Ishikawa (cell line): ENCODE data around the gene ZNF614.

Source experiments
- CEBPB ChIP-seq: IDR thresholded peaks from 2 replicates; pipeline ENCODE4 v1.6.1; 2012
- CREB1 ChIP-seq: IDR thresholded peaks from 2 replicates; pipeline ENCODE4 v1.6.1; 2012; ENCODE audit warnings: low read depth
- EGR1 ChIP-seq: IDR thresholded peaks from 2 replicates; pipeline ENCODE4 v1.6.1; 2012
- EP300 ChIP-seq: IDR thresholded peaks from 2 replicates; pipeline ENCODE4 v1.6.1; 2012; ENCODE audit warnings: borderline replicate concordance
- RAD21 ChIP-seq: IDR thresholded peaks from 2 replicates; pipeline ENCODE4 v1.6.1; 2012; ENCODE audit warnings: low read depth
- TAF1 ChIP-seq: IDR thresholded peaks from 2 replicates; pipeline ENCODE4 v1.6.1; 2012; ENCODE audit warnings: low read depth, mild to moderate bottlenecking
- TCF12 ChIP-seq: IDR thresholded peaks from 2 replicates; pipeline ENCODE4 v1.6.1; 2012; ENCODE audit warnings: low read depth
- USF1 ChIP-seq: IDR thresholded peaks from 2 replicates; pipeline ENCODE4 v1.6.1; 2012
- ZBTB7A ChIP-seq: IDR thresholded peaks from 2 replicates; pipeline ENCODE4 v1.6.1; 2012; ENCODE audit warnings: low read depth
- TF ChIP-seq, protein P1 (sequence below): IDR thresholded peaks from 2 replicates; pipeline ENCODE4 v1.6.1; 2012; ENCODE audit warnings: low read depth, mild to moderate bottlenecking

DNA sequence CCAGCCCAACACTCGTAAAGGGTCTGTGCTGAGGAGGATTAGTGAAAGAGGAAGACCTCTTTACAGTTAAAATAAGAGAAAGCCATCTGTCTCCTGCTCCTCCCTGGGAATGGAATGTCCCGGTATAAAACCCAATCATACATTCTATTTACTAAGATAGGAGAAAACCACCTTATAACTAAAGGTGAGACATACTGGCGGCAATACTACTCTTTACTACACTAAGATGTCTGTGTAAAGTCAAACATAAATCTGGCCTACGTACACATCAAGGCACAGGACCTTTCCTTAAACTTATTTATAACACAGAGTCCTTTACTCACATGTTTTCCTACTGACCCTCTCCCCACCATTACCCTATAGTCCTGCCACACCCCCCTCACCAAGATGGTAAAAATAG, 44.8 kb downstream of the ZNF614 start:
- TF ChIP-seq EGR1 (no peak), TAF1 (no peak), USF1 (no peak), TCF12 (no peak), CEBPB (no peak), CREB1 (no peak), EP300 (no peak), RAD21 (no peak), ZBTB7A (no peak)
- TF ChIP-seq, protein P1, sequence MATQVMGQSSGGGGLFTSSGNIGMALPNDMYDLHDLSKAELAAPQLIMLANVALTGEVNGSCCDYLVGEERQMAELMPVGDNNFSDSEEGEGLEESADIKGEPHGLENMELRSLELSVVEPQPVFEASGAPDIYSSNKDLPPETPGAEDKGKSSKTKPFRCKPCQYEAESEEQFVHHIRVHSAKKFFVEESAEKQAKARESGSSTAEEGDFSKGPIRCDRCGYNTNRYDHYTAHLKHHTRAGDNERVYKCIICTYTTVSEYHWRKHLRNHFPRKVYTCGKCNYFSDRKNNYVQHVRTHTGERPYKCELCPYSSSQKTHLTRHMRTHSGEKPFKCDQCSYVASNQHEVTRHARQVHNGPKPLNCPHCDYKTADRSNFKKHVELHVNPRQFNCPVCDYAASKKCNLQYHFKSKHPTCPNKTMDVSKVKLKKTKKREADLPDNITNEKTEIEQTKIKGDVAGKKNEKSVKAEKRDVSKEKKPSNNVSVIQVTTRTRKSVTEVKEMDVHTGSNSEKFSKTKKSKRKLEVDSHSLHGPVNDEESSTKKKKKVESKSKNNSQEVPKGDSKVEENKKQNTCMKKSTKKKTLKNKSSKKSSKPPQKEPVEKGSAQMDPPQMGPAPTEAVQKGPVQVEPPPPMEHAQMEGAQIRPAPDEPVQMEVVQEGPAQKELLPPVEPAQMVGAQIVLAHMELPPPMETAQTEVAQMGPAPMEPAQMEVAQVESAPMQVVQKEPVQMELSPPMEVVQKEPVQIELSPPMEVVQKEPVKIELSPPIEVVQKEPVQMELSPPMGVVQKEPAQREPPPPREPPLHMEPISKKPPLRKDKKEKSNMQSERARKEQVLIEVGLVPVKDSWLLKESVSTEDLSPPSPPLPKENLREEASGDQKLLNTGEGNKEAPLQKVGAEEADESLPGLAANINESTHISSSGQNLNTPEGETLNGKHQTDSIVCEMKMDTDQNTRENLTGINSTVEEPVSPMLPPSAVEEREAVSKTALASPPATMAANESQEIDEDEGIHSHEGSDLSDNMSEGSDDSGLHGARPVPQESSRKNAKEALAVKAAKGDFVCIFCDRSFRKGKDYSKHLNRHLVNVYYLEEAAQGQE, result no peak
